ENCODE results near the gene ACYP1. TPM values are rescaled to one million over a fixed set of nuclear protein-coding genes. Genes with fewer than 3 reads are reported as not detected.

The ACYP1 gene
- total RNA-seq, 1 donor from 2014 or later: 4.2 TPM

DNA sequence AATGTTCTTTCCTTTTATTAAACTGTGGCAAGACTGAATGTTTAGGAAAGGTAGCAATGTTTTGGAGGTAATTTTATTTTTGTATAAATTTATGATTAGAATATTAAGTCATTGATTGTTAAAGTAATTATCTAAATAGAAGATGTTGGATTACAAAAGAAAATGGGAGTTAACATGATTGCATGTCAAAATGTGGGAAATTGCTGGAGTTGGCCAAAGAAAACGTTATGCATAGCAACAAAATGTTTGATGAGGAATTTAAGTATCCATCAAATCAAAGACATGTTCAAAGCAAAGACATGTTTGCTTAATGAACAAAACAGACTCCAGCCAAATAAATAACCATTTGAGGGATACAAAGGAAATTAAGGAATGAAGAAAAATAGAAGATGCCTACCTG, 9.4 kb downstream of the ACYP1 start:
- Mint-ChIP-seq H3K27ac (ENCODE audit: unreplicated experiment) (no peak overlapping the region), H3K4me3 (ENCODE audit: unreplicated experiment) (no peak overlapping the region), H3K27me3 (ENCODE audit: low read depth) (no peaks in the 10 kb centered on the region), H3K4me1 (ENCODE audit: low read depth) (peaks cover 20% of the 10 kb centered on the region), H3K36me3 (ENCODE audit: low read depth) (peaks cover 1% of the 10 kb centered on the region), H3K9me3 (ENCODE audit: low read depth) (no peaks in the 10 kb centered on the region)
- DNase-seq (ENCODE audit: low spot score): no peak
- TF ChIP-seq, protein P1, sequence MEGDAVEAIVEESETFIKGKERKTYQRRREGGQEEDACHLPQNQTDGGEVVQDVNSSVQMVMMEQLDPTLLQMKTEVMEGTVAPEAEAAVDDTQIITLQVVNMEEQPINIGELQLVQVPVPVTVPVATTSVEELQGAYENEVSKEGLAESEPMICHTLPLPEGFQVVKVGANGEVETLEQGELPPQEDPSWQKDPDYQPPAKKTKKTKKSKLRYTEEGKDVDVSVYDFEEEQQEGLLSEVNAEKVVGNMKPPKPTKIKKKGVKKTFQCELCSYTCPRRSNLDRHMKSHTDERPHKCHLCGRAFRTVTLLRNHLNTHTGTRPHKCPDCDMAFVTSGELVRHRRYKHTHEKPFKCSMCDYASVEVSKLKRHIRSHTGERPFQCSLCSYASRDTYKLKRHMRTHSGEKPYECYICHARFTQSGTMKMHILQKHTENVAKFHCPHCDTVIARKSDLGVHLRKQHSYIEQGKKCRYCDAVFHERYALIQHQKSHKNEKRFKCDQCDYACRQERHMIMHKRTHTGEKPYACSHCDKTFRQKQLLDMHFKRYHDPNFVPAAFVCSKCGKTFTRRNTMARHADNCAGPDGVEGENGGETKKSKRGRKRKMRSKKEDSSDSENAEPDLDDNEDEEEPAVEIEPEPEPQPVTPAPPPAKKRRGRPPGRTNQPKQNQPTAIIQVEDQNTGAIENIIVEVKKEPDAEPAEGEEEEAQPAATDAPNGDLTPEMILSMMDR (IDR thresholded peaks at IDR 0.05): no peak

DNA sequence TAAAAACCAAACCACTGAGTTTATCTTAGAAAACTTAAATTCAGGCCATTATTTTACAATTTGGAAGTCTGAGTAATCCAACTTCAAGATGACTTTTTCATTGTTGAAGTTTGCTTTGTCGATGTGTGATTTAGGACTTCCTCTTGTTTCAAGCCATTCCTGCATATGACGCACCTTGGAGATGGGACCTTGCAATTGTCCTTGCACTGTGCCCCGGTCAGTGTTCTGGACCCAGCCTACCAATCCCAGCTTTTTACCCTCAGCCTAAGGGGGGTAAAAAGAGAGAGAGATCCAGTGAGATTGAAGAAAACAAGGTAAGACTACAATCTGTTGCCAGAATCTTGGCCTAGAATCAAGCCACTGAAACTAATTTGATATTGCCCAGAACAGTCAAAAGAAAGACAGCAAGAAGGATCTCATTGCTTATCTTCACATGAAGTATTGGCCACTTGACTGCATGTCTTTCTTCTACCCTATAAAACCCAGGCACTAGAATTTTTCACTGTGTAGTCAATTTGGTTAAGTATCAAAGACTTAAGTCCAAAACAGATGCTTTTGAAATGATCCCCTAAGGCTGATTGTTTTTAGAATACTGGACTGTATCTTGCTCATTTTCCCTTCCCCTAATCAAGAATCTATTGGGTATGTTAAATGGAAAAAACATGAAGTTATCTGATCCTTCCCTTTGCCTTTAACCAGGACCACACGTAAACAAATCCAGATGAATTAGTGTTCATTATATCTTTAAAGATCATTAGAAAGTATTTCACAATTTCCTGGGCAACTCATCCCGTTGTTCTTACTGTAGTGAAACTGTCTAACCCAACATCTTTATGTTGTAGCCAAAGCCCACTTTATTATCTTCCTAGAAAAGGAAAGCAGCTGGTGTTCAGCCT, 10.2 kb downstream of the ACYP1 start:
- TF ChIP-seq, protein P1 (IDR thresholded peaks at IDR 0.05): no peak
- Mint-ChIP-seq H3K9me3 (ENCODE audit: low read depth) (no peaks in the 10 kb centered on the region), H3K4me3 (ENCODE audit: unreplicated experiment) (no peak overlapping the region), H3K4me1 (ENCODE audit: low read depth) (peaks cover 18% of the 10 kb centered on the region), H3K36me3 (ENCODE audit: low read depth) (peaks cover 1% of the 10 kb centered on the region), H3K27me3 (ENCODE audit: low read depth) (no peaks in the 10 kb centered on the region), H3K27ac (ENCODE audit: unreplicated experiment) (no peak overlapping the region)
- no peak for DNase-seq (ENCODE audit: low spot score)

DNA sequence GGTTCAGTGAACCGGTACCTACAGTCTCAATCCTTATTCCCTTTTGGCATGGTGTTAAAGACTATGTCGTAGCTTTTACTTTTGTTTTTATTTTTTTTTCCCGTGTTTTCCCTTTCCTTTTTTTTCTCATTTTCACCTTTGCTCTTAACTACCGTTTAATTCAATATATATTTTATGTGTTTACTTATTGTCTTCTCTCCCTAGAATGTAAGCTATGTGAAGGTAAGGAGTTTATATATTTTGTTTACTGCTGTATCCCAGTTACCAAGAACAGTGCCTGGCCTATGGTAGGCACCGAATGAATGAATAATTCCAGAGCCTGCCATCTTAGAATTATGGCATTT, 12.3 kb downstream of the ACYP1 start:
- DNase-seq (ENCODE audit: low spot score): no peak
- Mint-ChIP-seq H3K9me3 (ENCODE audit: low read depth) (no peaks in the 10 kb centered on the region), H3K4me3 (ENCODE audit: unreplicated experiment) (peak overlapping the region; percentile 91), H3K27ac (ENCODE audit: unreplicated experiment) (peak overlapping the region; percentile 96), H3K27me3 (ENCODE audit: low read depth) (no peaks in the 10 kb centered on the region), H3K36me3 (ENCODE audit: low read depth) (peaks cover 1% of the 10 kb centered on the region), H3K4me1 (ENCODE audit: low read depth) (peaks cover 18% of the 10 kb centered on the region)
- TF ChIP-seq, protein P1 (IDR thresholded peaks at IDR 0.05): no peak

DNA sequence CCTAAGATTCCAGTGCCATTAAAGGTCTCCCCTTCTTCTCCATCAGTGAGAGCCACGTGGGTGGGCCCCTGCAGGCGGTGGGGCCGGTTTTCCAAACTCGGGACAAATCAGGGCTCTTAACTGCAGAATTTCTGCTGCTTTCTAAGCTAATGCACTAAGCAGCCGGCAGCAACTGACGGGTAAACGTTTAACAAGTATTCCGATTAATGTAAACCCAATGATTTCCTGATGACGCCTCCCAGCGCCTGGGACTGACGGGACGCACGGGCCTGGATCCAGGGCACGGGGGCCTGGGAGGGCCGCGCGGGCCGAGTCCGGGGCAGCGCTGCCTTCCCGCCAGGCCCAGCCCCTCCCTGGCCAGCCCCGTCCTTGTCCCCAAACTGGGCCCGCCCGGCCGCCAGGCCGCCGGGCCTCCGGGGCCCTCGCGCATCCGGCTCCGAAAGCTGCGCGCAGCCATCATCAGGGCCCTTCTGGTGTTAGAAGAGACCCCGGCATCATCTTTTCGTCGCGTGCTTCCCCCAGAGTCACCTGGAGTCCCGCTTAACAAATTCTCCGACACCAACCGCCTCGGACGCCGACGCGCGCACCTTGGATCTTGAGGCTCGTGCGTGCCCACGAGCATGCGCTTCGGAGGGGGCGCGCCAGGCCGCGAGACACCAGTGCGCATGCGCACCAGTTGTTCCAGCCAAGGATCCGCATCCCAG, 12.8 kb downstream of the ACYP1 start, which contains the start of gene MLH3:
Gene MLH3, minus strand, starts transcription at position 616 of the 704 bp plus-strand sequence. CDS start 1,812 bp downstream, outside the sequence.
- H3K27ac Mint-ChIP-seq (ENCODE audit: unreplicated experiment): peak within 1 kb of the TSS; percentile 96
- no peak for DNase-seq (ENCODE audit: low spot score)
- TF ChIP-seq, protein P1 (IDR thresholded peaks at IDR 0.05): peak; percentile 34
- peaks cover 18% of the 10 kb centered on the region for H3K4me1 Mint-ChIP-seq (ENCODE audit: low read depth)
- no peaks in the 10 kb centered on the region for H3K36me3 Mint-ChIP-seq (ENCODE audit: low read depth)
- no peaks in the 10 kb centered on the region for H3K27me3 Mint-ChIP-seq (ENCODE audit: low read depth)
- peak within 1 kb of the TSS; percentile 91 for H3K4me3 Mint-ChIP-seq (ENCODE audit: unreplicated experiment)
- H3K9me3 Mint-ChIP-seq (ENCODE audit: low read depth): no peaks in the 10 kb centered on the region

DNA sequence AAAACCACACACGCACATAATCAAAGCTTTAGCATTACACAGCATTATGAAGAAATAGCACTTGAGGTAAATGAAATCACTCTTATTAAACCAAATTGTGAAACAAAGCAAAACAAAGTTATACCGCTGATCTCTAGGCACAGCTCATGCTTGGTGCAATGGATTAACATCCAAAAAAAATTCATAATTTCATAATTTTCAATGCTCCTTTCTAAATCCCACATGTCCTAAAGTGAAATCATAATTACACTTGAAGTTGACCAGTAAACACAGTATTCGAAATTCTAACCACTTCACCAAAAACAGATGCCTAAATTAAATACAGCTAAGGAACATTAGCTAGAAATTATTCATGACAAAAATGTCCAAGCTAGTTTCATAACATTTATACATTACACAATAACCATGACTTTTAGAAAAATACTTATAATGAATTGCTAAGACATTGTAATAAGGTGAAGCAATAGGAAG, 14.1 kb downstream of the ACYP1 start:
- H3K4me3 Mint-ChIP-seq (ENCODE audit: unreplicated experiment): no peak overlapping the region
- peaks cover 25% of the 10 kb centered on the region for H3K4me1 Mint-ChIP-seq (ENCODE audit: low read depth)
- no peaks in the 10 kb centered on the region for H3K9me3 Mint-ChIP-seq (ENCODE audit: low read depth)
- no peaks in the 10 kb centered on the region for H3K36me3 Mint-ChIP-seq (ENCODE audit: low read depth)
- no peak overlapping the region for H3K27ac Mint-ChIP-seq (ENCODE audit: unreplicated experiment)
- H3K27me3 Mint-ChIP-seq (ENCODE audit: low read depth): no peaks in the 10 kb centered on the region
- no peak for DNase-seq (ENCODE audit: low spot score)
- TF ChIP-seq, protein P1 (IDR thresholded peaks at IDR 0.05): no peak

Data from chondrocyte (in vitro differentiated cells).